Fibroblast of pulmonary artery (primary cell): ENCODE results near the gene PCDHGC3.

Experiments used
- DNase-seq: peaks from one replicate; pipeline ENCODE4 v3.0.0-alpha.2; 2010; ENCODE audit warnings: low read depth
- H3K4me3 ChIP-seq: replicated peaks from 2 replicates; pipeline ENCODE4 v1.5.1; 2011; ENCODE audit warnings: low read depth, mild to moderate bottlenecking, control low read depth, low read length, moderate library complexity
- TF ChIP-seq, protein P1 (sequence below): IDR thresholded peaks from 2 replicates; pipeline ENCODE4 v1.5.1; 2011; ENCODE audit warnings: mild to moderate bottlenecking, control low read depth, low read length, inconsistent platforms; ENCODE audit errors: missing control alignments

Gene PCDHGC3

GRCh38 chr5:141490771-141491170 is 15.0 kb downstream of the PCDHGC3 start:
- H3K4me3 ChIP-seq, result no peak overlapping the region
- TF ChIP-seq, protein P1, sequence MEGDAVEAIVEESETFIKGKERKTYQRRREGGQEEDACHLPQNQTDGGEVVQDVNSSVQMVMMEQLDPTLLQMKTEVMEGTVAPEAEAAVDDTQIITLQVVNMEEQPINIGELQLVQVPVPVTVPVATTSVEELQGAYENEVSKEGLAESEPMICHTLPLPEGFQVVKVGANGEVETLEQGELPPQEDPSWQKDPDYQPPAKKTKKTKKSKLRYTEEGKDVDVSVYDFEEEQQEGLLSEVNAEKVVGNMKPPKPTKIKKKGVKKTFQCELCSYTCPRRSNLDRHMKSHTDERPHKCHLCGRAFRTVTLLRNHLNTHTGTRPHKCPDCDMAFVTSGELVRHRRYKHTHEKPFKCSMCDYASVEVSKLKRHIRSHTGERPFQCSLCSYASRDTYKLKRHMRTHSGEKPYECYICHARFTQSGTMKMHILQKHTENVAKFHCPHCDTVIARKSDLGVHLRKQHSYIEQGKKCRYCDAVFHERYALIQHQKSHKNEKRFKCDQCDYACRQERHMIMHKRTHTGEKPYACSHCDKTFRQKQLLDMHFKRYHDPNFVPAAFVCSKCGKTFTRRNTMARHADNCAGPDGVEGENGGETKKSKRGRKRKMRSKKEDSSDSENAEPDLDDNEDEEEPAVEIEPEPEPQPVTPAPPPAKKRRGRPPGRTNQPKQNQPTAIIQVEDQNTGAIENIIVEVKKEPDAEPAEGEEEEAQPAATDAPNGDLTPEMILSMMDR, result no peak
- no peak for DNase-seq

DNA sequence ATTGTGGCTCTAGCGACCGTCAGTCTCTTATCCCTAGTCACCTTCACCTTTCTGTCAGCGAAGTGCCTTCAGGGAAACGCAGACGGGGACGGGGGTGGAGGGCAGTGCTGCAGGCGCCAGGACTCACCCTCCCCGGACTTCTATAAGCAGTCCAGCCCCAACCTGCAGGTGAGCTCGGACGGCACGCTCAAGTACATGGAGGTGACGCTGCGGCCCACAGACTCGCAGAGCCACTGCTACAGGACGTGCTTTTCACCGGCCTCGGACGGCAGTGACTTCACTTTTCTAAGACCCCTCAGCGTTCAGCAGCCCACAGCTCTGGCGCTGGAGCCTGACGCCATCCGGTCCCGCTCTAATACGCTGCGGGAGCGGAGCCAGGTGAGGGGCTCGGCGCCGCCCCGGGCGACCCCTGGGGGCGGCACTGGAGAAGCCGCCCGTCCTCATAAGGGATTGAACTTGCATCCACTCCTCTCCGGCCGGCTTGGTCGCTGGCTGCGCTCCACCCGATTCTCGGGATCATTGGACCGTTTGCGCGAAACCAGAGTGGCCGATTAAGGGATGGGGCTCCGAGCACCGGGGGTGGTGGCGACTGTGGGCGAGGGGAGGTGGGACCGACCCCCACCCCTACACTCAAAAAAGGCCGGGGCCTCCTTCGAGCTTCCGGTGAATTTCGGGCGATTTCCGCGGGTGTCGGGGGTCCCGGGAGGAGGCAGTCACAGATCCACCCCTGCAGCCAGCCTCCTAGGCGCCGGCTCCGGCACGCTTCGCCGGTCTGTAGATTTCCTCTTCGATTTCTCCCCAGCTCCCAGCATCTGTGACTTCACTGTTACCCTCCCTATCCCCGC is 15.8 kb downstream of the PCDHGC3 start:
- DNase-seq, result no peak
- TF ChIP-seq, protein P1, result no peak
- no peak overlapping the region for H3K4me3 ChIP-seq

DNA sequence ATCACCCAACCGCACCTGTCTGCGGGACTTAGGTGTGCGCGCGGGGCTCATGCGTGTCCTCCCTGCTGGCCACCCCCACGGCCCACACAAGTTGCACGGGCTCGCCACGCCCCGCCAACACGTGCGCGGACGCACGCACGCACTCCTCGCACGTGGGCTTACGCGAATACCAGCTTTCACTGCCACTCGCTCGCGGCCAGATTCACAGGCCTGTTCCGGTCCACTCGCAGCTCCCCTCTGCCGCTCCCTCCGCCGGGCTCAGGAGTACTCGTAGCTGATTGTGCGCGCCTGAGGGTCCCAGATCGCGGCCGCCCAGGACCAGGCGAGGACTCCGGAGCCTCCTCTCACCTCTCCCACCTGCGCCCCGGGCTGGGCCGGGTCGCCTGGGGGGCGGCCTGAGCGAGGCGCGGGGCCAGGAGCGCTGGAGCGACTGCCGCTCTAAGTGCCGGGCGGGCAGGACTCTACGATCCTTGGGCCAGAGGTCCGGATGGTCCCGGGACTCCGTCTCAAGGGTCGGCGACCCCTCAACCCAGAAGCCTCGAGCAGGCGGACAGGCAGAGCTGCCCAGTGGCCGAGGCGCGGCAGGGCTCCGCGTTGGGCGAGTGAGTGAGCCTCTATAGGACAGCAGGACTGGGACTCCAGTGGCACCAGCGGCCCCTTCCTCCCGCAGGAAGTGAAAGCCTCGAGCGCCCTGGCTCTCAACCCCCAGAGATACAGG is 16.6 kb downstream of the PCDHGC3 start:
- H3K4me3 ChIP-seq, result no peak overlapping the region
- TF ChIP-seq, protein P1, result no peak
- DNase-seq, result no peak

- DNase-seq, result peak; percentile 55
- TF ChIP-seq, protein P1, result no peak
- no peak overlapping the region for H3K4me3 ChIP-seq
Observed at GRCh38 chr5:141493500-141494422, 18.0 kb downstream of the PCDHGC3 start.

DNA sequence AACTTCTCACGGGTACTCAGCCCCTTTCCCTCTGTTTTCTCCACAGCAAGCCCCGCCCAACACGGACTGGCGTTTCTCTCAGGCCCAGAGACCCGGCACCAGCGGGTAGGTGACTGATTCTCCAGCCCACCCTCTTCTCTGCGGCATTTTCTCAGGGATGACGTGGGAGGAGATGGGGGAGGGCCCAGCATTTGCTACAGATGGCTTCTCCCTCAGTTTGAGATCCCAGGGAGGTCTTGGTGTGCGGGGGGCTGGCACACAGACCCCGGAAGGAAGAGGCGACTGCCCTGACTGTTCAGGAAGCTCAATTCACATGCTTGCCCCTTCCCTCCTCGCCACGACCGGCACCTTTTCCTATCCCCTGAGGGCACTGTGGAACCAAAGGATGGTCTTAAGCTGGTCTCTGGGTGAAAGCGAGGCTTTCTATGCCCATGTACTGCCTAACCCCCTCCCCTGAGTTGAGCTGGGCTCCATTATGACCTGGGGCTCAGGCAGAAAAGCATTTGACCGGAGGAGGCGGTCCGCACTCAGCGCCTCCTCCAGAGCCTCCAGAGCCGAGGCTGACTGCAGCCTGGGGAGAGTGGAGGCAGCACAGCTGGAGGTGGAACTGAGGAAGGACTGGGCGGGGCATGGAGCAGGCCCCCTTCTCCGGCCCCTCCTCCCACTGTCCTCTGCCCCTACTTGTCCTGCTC is 19.1 kb downstream of the PCDHGC3 start:
- DNase-seq, result no peak
- no peak overlapping the region for H3K4me3 ChIP-seq
- TF ChIP-seq, protein P1, result no peak

DNA sequence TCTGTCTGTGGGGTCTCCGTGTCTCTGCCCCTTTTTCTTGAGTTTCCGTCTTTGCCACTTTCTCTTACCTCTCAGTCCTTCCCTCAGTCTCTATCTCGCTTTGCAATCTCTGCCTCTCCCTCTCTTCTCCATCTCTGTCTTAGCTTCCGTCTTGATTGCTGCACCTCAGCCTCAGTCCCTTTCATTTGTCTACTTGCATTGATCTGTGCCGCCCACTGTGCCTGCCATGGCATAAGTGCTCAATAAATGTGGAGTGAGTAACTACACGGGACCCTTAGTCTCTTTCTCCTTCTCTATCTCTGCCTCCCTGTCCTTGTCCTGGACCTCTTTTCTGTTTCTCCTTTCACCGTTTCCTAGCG is 19.7 kb downstream of the PCDHGC3 start:
- no peak for DNase-seq
- TF ChIP-seq, protein P1, result no peak
- H3K4me3 ChIP-seq, result no peak overlapping the region
